Activated naive CD8-positive, alpha-beta T cell treated with anti-CD3 and anti-CD28 coated beads for 36 hours (primary cell): ENCODE results near the gene RASAL2. TPM values are rescaled to one million over a fixed set of nuclear protein-coding genes. Genes with fewer than 3 reads are reported as not detected.
"Not testable (repeated sequence)": the region's sequence is repeated elsewhere in the genome, so short reads cannot be mapped to it uniquely, and the experiment has no call there.

Experiments used
- DNase-seq: peaks from one replicate; pipeline ENCODE4 v3.0.0; 2021
- H3K27ac Mint-ChIP-seq: one replicate; pipeline ENCODE4 v1.8.0; 2022; ENCODE audit warnings: mild to moderate bottlenecking, moderate library complexity, mixed read lengths
- H3K27me3 Mint-ChIP-seq: one replicate; pipeline ENCODE4 v1.8.0; 2022; ENCODE audit warnings: mild to moderate bottlenecking, mixed read lengths
- H3K36me3 Mint-ChIP-seq: one replicate; pipeline ENCODE4 v1.8.0; 2021; ENCODE audit warnings: mild to moderate bottlenecking, mixed read lengths
- H3K4me1 Mint-ChIP-seq: one replicate; pipeline ENCODE4 v1.8.0; 2021; ENCODE audit warnings: mixed read lengths
- H3K4me3 Mint-ChIP-seq: one replicate; pipeline ENCODE4 v1.8.0; 2022; ENCODE audit warnings: mild to moderate bottlenecking, moderate library complexity, mixed read lengths
- H3K9me3 Mint-ChIP-seq: one replicate; pipeline ENCODE4 v1.8.0; 2022; ENCODE audit warnings: mixed read lengths
- total RNA-seq, 2 experiments: library from RNA; stranded (reverse); gene quantifications; one replicate each; pipeline ENCODE4 v1.2.3, GENCODE V29; 2021

The RASAL2 gene
- total RNA-seq, 2 experiments from 2014 or later: not detected

DNA sequence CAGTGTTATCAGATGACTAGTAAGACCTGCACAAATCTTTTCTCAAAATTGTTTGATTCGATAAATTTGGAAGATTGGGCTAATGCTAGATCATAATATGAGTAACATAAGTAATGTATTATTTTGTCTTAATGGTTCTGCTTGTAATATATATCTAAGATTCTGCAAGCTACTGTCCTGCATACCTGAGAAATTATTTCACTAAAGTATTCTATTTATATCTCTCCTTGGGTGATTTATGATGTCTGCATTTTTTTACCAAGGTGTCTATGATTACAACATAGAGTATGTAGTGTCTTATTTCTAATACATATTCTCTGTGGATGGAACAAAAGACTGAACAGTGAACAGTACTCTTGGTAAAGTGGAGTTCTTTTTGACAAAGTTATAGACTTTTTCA is 236.2 kb downstream of the RASAL2 start:
- Mint-ChIP-seq H3K27me3 (no peaks in the 10 kb centered on the region), H3K4me3 (no peak overlapping the region), H3K9me3 (no peaks in the 10 kb centered on the region), H3K4me1 (no peaks in the 10 kb centered on the region), H3K27ac (no peak overlapping the region), H3K36me3 (no peaks in the 10 kb centered on the region)
- no peak for DNase-seq

DNA sequence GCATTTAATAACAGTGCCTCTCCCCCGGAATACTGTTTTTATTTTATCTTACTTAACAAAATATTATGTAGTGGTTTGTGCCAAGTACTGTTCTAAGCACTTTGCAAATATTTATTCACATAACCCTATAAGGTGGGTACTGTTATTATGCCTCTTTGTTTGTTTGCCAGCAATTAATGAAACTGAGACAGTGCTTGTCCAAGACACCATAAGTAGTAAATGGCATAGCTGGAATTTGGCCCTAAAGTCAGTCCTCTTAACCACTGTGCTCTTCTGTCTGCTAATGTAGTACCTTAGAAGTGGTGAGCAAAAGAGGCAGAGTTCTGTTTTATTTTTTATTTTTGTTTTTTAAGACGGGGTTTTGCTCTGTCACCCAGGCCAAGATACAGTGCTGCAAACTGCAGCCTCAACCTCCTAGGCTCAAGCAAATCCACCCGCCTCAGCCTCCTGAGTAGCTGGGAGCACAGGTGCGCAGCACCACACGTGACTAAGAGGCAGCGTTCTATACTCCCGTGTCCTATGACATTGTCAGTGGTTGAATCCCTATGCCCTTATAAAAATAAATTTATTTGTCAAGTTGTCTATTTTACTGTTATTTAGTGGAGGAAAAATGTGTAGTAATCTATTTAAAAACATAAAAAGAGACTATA is 237.1 kb downstream of the RASAL2 start:
- H3K27ac Mint-ChIP-seq: no peak overlapping the region
- H3K9me3 Mint-ChIP-seq: no peaks in the 10 kb centered on the region
- H3K4me3 Mint-ChIP-seq: no peak overlapping the region
- DNase-seq: no peak
- H3K27me3 Mint-ChIP-seq: no peaks in the 10 kb centered on the region
- no peaks in the 10 kb centered on the region for H3K36me3 Mint-ChIP-seq
- no peaks in the 10 kb centered on the region for H3K4me1 Mint-ChIP-seq

DNA sequence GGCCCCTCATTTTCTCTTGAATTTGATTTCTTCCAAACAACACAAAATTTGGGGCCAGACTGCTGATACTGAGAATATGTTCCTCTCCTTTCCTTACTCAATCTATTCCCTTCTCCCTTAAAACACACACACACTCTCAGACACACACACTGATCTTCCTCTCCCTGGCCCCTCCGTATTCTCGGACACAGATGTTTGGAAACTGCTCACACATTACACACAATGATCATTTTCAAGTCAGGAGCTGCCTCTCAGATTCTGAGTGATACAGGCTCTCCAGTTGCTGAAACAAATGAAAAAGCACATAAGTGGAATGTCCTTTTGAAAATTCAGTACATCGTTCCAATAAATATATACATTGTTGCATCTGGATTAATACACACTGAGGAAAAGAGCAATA is 241.5 kb downstream of the RASAL2 start:
- no peaks in the 10 kb centered on the region for H3K9me3 Mint-ChIP-seq
- H3K36me3 Mint-ChIP-seq: no peaks in the 10 kb centered on the region
- no peak for DNase-seq
- H3K4me1 Mint-ChIP-seq: no peaks in the 10 kb centered on the region
- no peak overlapping the region for H3K4me3 Mint-ChIP-seq
- H3K27me3 Mint-ChIP-seq: peaks cover 3% of the 10 kb centered on the region
- H3K27ac Mint-ChIP-seq: no peak overlapping the region

DNA sequence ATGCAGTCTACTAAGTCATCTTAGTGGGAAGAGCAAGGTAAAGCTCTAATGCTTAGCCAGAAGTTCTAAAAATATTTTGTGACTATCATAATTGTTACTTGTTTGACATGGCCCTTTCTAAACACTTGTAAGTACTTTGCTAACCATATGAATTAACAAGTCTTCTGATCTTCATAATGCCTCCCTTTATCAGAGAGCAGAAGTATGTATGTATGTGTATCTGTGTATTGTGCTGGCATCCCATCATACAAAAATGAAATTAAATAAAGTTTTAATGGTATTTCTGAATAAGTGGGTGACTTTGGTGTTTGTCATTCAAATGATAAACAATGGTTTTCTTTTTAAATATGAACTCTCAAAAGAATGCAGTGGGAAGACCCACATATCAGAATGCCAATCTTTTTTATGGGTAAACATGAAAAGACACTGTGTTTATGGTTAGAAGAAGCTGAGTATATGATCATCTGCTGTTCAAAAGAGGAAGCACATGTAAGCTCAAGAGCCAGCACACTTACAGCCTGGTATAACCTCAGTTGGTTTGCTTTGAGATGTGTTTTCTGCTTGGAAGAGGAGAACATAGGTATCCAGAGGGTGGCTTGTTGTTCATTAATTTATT is 243.3 kb downstream of the RASAL2 start:
- Mint-ChIP-seq H3K9me3 (no peaks in the 10 kb centered on the region), H3K4me3 (no peak overlapping the region), H3K36me3 (no peaks in the 10 kb centered on the region), H3K27me3 (peaks cover 6% of the 10 kb centered on the region), H3K27ac (no peak overlapping the region), H3K4me1 (no peaks in the 10 kb centered on the region)
- no peak for DNase-seq

DNA sequence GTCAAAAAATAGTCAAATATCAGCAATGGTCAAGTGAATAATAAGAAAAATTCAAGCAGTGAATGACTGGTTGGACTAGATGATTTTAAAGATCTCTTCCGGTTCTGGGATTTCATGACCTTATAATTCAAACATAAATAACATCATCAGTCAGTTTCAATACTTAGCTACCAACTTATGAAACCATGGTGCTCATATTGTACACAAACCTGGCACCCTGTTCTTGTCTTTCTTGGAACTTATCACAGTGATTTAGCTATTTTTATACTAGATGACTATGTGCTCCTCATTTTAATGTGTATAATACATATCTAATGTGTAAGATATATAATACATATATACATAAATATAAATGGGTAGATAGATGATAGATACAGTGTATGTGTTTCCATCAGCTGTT is 245.9 kb downstream of the RASAL2 start:
- H3K27ac Mint-ChIP-seq: no peak overlapping the region
- no peaks in the 10 kb centered on the region for H3K9me3 Mint-ChIP-seq
- peaks cover 6% of the 10 kb centered on the region for H3K27me3 Mint-ChIP-seq
- no peak overlapping the region for H3K4me3 Mint-ChIP-seq
- H3K4me1 Mint-ChIP-seq: no peaks in the 10 kb centered on the region
- no peaks in the 10 kb centered on the region for H3K36me3 Mint-ChIP-seq
- DNase-seq: no peak

DNA sequence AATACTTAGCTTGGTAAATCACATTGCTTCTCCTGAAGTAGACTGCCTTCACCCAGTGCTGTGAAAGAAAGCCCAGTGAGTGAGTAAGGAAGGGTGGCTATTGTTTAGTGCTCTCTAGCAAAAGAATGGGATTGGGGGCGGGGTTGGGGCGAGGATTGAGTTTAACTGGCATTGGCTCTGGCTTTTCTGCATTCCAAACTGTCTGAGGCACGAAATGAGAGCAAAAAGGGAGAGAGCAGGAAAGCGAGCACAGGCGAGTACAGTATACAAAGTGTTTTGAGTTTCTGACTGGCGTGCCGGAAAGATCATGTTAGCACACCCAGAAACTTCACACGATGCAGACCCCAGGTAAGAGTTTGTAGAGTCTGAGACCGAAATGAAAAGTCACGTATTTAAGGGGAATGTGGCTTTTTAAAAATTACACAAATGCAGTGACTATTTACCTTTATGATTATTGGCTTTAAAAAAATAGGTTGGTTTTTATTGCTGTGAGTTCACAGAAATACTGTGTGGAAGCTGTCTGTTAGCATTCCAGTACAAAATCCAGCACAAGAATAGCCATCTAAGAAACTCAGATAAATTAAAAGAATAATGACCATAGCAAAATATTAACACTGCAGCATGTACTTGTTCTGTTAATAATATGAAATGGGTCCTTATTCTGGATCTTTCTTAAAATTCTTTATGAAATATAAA is 247.5 kb downstream of the RASAL2 start:
- H3K4me1 Mint-ChIP-seq: no peaks in the 10 kb centered on the region

DNA sequence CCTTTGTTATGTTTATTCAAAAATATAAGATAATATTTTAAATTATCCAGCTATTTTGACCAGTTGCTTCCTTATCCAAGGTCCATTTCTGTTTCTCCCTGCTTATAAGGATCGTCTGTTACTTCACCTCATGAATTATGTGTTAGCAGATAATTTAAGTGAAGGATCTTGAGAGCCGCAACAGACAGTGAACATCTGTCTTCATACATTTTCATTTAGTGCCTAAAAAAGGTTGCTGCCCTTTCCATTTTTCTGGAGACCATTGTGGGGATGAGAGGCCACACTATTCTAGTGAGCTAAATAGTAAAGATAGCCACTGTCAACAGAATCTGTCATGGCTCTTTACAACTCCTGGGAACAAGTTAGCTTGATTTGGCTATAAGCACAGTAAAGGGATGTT is 248.8 kb downstream of the RASAL2 start:
- H3K4me3 Mint-ChIP-seq: no peak overlapping the region
- peaks cover 3% of the 10 kb centered on the region for H3K27me3 Mint-ChIP-seq
- no peaks in the 10 kb centered on the region for H3K36me3 Mint-ChIP-seq
- no peak for DNase-seq
- no peak overlapping the region for H3K27ac Mint-ChIP-seq
- H3K9me3 Mint-ChIP-seq: no peaks in the 10 kb centered on the region
- H3K4me1 Mint-ChIP-seq: no peaks in the 10 kb centered on the region

More for the DNA sequence above, 247.5 kb downstream of the RASAL2 start:
- Mint-ChIP-seq H3K4me3 (no peak overlapping the region), H3K36me3 (no peaks in the 10 kb centered on the region), H3K27me3 (peaks cover 6% of the 10 kb centered on the region), H3K9me3 (no peaks in the 10 kb centered on the region), H3K27ac (no peak overlapping the region)
- no peak for DNase-seq

DNA sequence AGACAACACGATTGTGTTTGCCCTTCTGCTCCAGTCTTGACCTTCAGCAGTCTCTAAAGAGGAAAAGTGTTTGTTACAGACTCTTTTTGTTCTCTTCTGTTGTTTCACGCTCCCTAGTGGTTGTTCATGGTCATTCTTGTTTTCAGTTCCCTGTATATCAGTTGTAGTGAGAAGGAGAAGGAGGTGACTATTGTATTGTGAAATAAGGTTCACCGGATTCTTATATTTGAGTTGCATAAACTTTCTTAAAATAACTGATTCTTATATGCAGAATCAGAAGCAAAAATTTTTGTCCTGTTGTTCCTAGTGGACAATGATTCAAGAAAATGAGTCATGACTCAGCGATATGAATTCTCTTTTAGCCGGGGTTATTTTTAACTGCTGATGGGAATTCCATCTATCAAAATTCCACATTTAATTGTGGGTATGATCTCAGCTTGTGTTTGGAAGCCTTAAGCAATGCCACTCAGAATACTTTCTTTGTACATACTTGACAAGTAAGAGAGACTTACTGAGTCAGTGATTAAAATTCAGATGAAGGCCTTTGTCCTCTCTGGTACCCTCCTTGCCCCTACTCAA is 250.7 kb downstream of the RASAL2 start:
- H3K36me3 Mint-ChIP-seq: no peaks in the 10 kb centered on the region
- no peak for DNase-seq
- no peaks in the 10 kb centered on the region for H3K4me1 Mint-ChIP-seq
- no peak overlapping the region for H3K27ac Mint-ChIP-seq
- H3K9me3 Mint-ChIP-seq: no peaks in the 10 kb centered on the region
- no peak overlapping the region for H3K4me3 Mint-ChIP-seq
- peaks cover 7% of the 10 kb centered on the region for H3K27me3 Mint-ChIP-seq

DNA sequence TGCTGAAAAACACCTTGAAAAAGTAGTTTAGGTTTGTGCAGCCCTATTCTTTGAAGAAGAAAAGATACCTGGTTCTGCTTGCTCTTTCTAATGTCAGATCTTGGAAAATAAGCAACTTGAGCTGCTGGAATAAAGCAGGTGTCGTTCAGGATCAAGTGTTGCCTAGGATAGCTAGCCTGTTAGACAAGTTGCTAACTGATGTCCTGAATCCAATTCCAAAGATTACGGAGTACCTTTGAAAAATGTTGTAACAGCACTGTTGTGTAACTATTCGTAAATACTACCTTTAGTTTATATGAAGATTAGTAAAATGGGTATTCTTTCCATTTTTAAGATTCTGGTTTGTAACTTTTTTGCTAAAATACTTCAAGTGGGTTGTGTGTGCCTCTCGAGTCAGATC is 251.3 kb downstream of the RASAL2 start:
- Mint-ChIP-seq H3K4me1 (no peaks in the 10 kb centered on the region), H3K36me3 (no peaks in the 10 kb centered on the region), H3K9me3 (no peaks in the 10 kb centered on the region), H3K27me3 (peaks cover 7% of the 10 kb centered on the region), H3K27ac (no peak overlapping the region), H3K4me3 (no peak overlapping the region)
- DNase-seq: no peak

DNA sequence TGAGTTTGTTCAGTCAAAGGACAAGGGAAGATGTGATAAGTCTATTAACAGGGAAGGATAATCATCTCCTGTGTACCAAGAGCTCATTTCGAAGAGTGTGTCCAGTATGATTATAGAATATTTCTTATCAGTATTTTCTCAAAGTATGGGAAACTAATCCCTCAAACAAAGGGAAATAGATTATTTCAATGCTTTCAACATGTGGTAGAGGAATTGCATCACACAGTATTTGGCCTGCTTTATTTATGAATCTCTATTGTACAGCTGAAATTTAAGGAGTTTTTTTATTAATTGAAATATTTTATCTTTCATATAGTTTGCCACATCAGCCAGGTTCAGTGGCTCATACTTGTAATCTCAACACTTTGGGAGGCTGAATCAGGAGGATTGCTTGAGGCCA is 251.9 kb downstream of the RASAL2 start:
- Mint-ChIP-seq H3K36me3 (no peaks in the 10 kb centered on the region), H3K27ac (no peak overlapping the region), H3K4me3 (no peak overlapping the region), H3K9me3 (no peaks in the 10 kb centered on the region), H3K27me3 (peaks cover 7% of the 10 kb centered on the region), H3K4me1 (no peaks in the 10 kb centered on the region)
- no peak for DNase-seq

DNA sequence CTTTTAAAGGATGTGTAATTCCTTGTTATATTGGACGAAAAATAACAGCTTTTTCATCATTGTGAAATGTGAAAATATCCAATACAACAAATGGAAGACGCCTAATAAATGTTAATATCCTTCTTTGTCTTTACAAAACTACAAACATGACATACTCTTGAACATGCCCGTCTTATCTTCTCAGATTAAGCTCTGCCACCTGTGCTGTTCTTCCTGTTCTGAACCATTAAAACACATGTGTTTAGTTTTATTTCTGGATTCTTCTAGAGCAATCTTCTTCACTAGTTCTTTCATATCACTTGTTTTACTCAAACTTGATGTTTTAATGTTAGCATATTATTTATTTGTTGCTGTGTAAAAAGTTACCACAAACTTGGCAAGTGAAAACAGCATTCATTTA is 255.9 kb downstream of the RASAL2 start:
- H3K4me1 Mint-ChIP-seq: no peaks in the 10 kb centered on the region
- no peak for DNase-seq
- no peak overlapping the region for H3K27ac Mint-ChIP-seq
- no peak overlapping the region for H3K4me3 Mint-ChIP-seq
- H3K9me3 Mint-ChIP-seq: peaks cover 6% of the 10 kb centered on the region
- H3K27me3 Mint-ChIP-seq: peaks cover 4% of the 10 kb centered on the region
- no peaks in the 10 kb centered on the region for H3K36me3 Mint-ChIP-seq

DNA sequence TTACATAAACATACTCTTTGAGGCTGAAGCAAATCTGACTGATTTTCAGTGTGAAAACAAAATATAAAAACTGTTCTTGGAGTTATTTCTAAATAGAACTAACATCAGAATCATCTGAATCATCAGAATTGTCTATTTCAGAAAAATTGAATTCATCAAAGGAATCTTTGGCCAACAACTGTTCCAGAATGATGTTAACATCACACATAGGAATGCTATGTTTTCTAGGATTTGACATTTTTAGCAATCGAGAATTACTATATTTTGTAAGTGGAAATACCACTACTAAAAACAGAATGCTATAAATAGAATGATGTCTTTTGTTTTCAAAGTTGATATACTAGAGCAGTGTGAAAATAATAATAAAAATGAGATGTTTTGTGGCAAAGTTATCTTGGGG is 258.0 kb downstream of the RASAL2 start:
- H3K4me1 Mint-ChIP-seq, DNase-seq, H3K36me3 Mint-ChIP-seq, H3K9me3 Mint-ChIP-seq, H3K4me3 Mint-ChIP-seq, H3K27me3 Mint-ChIP-seq, H3K27ac Mint-ChIP-seq: not testable (repeated sequence)

DNA sequence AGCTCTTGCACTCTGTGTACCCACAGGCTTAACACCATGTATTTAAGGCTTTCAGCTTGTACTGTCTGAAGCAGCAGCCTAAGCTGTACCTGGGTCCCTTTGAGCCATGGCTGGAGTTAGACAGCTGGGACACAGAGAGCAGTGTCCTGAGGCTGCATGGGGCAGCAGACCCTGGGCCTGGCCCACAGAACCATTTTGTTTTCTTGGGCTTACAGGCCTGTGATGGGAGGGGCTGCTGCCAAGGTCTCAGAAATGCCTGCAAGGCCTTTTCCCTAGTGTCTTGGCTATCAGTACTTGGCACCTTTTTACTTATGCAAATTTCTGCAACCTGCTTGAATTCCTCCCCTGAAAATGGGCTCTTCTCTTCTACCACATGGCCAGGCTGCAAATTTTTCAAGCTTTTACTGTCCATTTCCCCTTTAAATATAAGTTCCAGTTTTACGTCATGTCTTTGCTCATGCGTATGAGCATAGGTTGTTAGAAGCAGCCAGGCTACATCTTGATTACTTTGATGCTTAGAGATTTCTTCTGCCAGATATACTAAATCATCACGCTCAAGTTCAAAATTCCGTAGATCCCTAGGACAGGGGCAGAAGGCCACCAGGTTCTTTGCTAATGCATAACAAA is 259.0 kb downstream of the RASAL2 start:
- Mint-ChIP-seq H3K27me3 (peaks cover 4% of the 10 kb centered on the region), H3K27ac (no peak overlapping the region), H3K36me3 (no peaks in the 10 kb centered on the region), H3K4me1 (no peaks in the 10 kb centered on the region), H3K9me3 (peaks cover 6% of the 10 kb centered on the region), H3K4me3 (no peak overlapping the region)
- DNase-seq: no peak

DNA sequence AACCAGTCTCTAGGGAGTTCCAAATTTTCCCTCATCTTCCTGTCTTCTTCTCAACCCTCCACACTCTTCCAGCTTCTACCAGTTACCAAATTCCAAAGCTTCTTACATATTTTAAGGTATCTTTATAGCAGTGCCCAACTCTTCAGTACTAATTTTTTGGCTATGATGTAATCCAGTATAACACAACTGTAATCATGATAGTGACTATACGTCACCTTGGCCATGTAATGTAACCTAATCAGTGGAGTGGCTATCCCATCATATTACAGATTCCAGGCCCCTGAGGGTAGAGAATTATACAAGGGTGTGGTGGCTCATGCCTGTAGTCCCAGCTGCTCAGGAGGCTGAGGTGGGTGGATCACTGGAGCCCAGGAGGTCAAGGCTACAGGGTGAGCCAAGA is 259.6 kb downstream of the RASAL2 start:
- Mint-ChIP-seq H3K9me3 (peaks cover 6% of the 10 kb centered on the region), H3K4me3 (no peak overlapping the region), H3K4me1 (no peaks in the 10 kb centered on the region), H3K27ac (no peak overlapping the region), H3K27me3 (no peaks in the 10 kb centered on the region), H3K36me3 (no peaks in the 10 kb centered on the region)
- no peak for DNase-seq

DNA sequence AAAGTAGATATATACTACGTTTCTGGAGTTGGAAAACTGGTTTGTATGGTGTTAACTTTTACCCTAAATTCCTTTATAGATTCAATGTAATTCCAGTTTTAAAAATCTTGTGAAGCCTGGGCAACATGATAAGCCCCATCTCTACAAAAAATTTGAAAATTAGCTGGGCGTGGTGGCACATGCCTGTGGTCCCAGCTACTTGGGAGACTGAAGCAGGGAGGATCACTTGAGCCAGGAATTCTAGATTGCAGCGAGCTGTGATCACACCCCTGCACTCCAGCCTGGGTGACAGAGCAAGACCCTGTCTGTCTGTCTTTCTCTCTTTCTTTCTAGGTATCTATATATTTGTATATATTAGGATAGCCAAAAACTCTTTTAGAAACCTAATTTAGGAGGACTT is 260.9 kb downstream of the RASAL2 start:
- no peaks in the 10 kb centered on the region for H3K4me1 Mint-ChIP-seq
- H3K36me3 Mint-ChIP-seq: no peaks in the 10 kb centered on the region
- no peak for DNase-seq
- no peaks in the 10 kb centered on the region for H3K27me3 Mint-ChIP-seq
- H3K9me3 Mint-ChIP-seq: peaks cover 6% of the 10 kb centered on the region
- H3K4me3 Mint-ChIP-seq: no peak overlapping the region
- no peak overlapping the region for H3K27ac Mint-ChIP-seq
